ENCODE data around the gene NUTM1.
A peak's percentile ranks its signal among the peaks of the same experiment; 100 is the strongest.

The NUTM1 gene

DNA sequence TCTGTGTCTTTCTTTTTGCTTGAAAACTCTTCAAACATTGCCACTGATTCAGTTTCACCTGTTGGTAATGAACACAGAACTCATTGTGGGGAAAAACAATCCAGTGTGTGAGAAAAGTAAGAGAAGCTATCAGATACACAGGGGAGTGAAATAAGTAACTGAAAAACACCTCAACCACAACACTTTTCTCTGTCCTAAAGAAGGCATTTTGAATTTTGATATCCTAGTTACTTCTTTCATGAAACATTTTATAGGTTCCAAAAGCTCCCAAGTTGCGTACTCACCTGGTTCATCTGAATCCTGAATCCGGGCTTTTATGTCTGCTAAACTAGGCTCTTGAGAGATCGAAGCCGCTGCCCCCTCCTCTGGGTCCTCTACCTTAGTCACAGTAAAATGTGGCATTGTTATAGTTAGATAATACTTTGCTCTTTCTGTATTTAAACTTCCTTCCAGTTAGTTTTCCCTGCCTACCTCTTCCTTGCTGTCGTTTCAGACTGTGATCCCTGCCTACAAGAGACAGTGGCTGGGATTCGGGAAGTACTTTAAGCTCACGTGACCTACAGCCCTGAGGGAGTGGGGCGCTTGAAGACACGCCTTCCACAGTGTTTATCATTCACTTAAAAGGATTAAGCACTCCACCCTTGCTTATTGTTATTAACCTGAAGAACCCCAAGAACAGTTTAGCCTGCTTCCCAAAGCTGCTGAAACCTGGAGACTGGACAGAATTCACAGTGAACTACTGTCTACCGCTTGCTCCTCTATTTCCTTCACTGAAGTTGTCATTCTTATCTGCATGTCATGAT lies 24.6 kb upstream of the NUTM1 start (continued):
- TF ChIP-seq, protein P1, sequence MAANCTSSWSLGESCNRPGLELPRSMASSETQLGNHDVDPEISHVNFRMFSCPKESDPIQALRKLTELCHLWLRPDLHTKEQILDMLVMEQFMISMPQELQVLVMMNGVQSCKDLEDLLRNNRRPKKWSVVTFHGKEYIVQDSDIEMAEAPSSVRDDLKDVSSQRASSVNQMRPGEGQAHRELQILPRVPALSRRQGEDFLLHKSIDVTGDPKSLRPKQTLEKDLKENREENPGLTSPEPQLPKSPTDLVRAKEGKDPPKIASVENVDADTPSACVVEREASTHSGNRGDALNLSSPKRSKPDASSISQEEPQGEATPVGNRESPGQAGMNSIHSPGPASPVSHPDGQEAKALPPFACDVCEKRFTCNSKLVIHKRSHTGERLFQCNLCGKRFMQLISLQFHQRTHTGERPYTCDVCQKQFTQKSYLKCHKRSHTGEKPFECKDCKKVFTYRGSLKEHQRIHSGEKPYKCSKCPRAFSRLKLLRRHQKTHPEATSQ (tag by site-specific recombination; IDR thresholded peaks at IDR 0.05): no peak
- TF ChIP-seq ZNF747 (tag by site-specific recombination; IDR thresholded peaks at IDR 0.05): no peak
- TF ChIP-seq KLF17 (tag by site-specific recombination; IDR thresholded peaks at IDR 0.05): peak; percentile 56; the same call in 1 of the 2 replicates
- no peak for TF ChIP-seq GLI2 (tag by site-specific recombination; IDR thresholded peaks at IDR 0.05; ENCODE audit: borderline replicate concordance, low read depth)
- TF ChIP-seq, protein P2, sequence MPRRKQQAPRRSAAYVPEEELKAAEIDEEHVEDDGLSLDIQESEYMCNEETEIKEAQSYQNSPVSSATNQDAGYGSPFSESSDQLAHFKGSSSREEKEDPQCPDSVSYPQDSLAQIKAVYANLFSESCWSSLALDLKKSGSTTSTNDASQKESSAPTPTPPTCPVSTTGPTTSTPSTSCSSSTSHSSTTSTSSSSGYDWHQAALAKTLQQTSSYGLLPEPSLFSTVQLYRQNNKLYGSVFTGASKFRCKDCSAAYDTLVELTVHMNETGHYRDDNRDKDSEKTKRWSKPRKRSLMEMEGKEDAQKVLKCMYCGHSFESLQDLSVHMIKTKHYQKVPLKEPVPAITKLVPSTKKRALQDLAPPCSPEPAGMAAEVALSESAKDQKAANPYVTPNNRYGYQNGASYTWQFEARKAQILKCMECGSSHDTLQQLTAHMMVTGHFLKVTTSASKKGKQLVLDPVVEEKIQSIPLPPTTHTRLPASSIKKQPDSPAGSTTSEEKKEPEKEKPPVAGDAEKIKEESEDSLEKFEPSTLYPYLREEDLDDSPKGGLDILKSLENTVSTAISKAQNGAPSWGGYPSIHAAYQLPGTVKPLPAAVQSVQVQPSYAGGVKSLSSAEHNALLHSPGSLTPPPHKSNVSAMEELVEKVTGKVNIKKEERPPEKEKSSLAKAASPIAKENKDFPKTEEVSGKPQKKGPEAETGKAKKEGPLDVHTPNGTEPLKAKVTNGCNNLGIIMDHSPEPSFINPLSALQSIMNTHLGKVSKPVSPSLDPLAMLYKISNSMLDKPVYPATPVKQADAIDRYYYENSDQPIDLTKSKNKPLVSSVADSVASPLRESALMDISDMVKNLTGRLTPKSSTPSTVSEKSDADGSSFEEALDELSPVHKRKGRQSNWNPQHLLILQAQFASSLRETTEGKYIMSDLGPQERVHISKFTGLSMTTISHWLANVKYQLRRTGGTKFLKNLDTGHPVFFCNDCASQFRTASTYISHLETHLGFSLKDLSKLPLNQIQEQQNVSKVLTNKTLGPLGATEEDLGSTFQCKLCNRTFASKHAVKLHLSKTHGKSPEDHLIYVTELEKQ (tag by site-specific recombination; IDR thresholded peaks at IDR 0.05; ENCODE audit: borderline replicate concordance): no peak
- no peak for TF ChIP-seq BCL11A (tag by site-specific recombination; IDR thresholded peaks at IDR 0.05; ENCODE audit: low read depth)
- TF ChIP-seq ZNF248 (tag by site-specific recombination; IDR thresholded peaks at IDR 0.05): no peak
- TF ChIP-seq ZNF561 (tag by site-specific recombination; IDR thresholded peaks at IDR 0.05; ENCODE audit: borderline replicate concordance): no peak
- TF ChIP-seq, protein P3, sequence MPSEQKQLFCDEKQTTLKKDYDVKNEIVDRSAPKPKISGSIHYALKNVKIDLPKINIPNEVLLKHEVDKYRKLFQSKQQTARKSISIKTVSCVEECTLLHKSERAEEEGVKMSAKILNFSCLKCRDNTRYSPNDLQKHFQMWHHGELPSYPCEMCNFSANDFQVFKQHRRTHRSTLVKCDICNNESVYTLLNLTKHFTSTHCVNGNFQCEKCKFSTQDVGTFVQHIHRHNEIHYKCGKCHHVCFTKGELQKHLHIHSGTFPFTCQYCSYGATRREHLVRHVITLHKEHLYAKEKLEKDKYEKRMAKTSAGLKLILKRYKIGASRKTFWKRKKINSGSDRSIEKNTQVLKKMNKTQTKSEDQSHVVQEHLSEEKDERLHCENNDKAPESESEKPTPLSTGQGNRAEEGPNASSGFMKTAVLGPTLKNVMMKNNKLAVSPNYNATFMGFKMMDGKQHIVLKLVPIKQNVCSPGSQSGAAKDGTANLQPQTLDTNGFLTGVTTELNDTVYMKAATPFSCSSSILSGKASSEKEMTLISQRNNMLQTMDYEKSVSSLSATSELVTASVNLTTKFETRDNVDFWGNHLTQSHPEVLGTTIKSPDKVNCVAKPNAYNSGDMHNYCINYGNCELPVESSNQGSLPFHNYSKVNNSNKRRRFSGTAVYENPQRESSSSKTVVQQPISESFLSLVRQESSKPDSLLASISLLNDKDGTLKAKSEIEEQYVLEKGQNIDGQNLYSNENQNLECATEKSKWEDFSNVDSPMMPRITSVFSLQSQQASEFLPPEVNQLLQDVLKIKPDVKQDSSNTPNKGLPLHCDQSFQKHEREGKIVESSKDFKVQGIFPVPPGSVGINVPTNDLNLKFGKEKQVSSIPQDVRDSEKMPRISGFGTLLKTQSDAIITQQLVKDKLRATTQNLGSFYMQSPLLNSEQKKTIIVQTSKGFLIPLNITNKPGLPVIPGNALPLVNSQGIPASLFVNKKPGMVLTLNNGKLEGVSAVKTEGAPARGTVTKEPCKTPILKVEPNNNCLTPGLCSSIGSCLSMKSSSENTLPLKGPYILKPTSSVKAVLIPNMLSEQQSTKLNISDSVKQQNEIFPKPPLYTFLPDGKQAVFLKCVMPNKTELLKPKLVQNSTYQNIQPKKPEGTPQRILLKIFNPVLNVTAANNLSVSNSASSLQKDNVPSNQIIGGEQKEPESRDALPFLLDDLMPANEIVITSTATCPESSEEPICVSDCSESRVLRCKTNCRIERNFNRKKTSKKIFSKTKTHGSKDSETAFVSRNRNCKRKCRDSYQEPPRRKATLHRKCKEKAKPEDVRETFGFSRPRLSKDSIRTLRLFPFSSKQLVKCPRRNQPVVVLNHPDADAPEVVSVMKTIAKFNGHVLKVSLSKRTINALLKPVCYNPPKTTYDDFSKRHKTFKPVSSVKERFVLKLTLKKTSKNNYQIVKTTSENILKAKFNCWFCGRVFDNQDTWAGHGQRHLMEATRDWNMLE (tag by site-specific recombination; conservative IDR thresholded peaks at IDR 0.05; ENCODE audit: low read depth): no peak
- TF ChIP-seq ZNF138 (tag by site-specific recombination; IDR thresholded peaks at IDR 0.05; ENCODE audit: borderline replicate concordance): no peak
- peak; percentile 27; the same call in 1 of the 2 replicates for TF ChIP-seq SP7 (tag by site-specific recombination; IDR thresholded peaks at IDR 0.05)
- 0 out of 2 replicates have a peak, but pooled peaks have one; percentile 12 for TF ChIP-seq PRDM1 (tag by site-specific recombination; IDR thresholded peaks at IDR 0.05)
- peak; percentile 74; the same call in 1 of the 2 replicates for TF ChIP-seq IKZF3 (tag by site-specific recombination; IDR thresholded peaks at IDR 0.05)
- TF ChIP-seq MZF1 (tag by site-specific recombination; IDR thresholded peaks at IDR 0.05; ENCODE audit: borderline replicate concordance): no peak; the same call in 1 of the 2 replicates
- no peak for TF ChIP-seq ZXDB (tag by site-specific recombination; IDR thresholded peaks at IDR 0.05)
- TF ChIP-seq ZNF324 (tag by site-specific recombination; IDR thresholded peaks at IDR 0.05): no peak
- TF ChIP-seq, protein P4, sequence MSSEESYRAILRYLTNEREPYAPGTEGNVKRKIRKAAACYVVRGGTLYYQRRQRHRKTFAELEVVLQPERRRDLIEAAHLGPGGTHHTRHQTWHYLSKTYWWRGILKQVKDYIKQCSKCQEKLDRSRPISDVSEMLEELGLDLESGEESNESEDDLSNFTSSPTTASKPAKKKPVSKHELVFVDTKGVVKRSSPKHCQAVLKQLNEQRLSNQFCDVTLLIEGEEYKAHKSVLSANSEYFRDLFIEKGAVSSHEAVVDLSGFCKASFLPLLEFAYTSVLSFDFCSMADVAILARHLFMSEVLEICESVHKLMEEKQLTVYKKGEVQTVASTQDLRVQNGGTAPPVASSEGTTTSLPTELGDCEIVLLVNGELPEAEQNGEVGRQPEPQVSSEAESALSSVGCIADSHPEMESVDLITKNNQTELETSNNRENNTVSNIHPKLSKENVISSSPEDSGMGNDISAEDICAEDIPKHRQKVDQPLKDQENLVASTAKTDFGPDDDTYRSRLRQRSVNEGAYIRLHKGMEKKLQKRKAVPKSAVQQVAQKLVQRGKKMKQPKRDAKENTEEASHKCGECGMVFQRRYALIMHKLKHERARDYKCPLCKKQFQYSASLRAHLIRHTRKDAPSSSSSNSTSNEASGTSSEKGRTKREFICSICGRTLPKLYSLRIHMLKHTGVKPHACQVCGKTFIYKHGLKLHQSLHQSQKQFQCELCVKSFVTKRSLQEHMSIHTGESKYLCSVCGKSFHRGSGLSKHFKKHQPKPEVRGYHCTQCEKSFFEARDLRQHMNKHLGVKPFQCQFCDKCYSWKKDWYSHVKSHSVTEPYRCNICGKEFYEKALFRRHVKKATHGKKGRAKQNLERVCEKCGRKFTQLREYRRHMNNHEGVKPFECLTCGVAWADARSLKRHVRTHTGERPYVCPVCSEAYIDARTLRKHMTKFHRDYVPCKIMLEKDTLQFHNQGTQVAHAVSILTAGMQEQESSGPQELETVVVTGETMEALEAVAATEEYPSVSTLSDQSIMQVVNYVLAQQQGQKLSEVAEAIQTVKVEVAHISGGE (tag by site-specific recombination; conservative IDR thresholded peaks at IDR 0.05; ENCODE audit: low read depth): no peak
- no peak for TF ChIP-seq ZNF624 (tag by site-specific recombination; IDR thresholded peaks at IDR 0.05)
- TF ChIP-seq SCRT1 (tag by site-specific recombination; IDR thresholded peaks at IDR 0.05; ENCODE audit: borderline replicate concordance): no peak
- peak; percentile 60; the same call in 1 of the 2 replicates for TF ChIP-seq WT1 (tag by site-specific recombination; IDR thresholded peaks at IDR 0.05)
- no peak for TF ChIP-seq ZNF155 (tag by site-specific recombination; IDR thresholded peaks at IDR 0.05)
- TF ChIP-seq ZNF792 (tag by site-specific recombination; IDR thresholded peaks at IDR 0.05): no peak
- no peak for TF ChIP-seq MYNN (tag by site-specific recombination; IDR thresholded peaks at IDR 0.05; ENCODE audit: borderline replicate concordance)
- 0 out of 2 replicates have a peak, but pooled peaks have one; percentile 24 for TF ChIP-seq ZNF335 (tag by site-specific recombination; conservative IDR thresholded peaks at IDR 0.05)
